Activated effector memory CD4-positive, alpha-beta T cell treated with Interleukin-2 at 50 U/mL for 16 hours (primary cell): ENCODE results near the gene CFAP100.

ENCODE experiments used
- DNase-seq: peaks from one replicate; pipeline ENCODE4 v3.0.0-alpha.2; 2020

CFAP100 gene

GRCh38 chr3:126424039-126424717, 29.5 kb downstream of the CFAP100 start:
- no peak for DNase-seq

- DNase-seq, result no peak
These were observed 30.0 kb downstream of the CFAP100 start for GRCh38 chr3:126424751-126425150.

GRCh38 chr3:126431103-126431534, 36.4 kb downstream of the CFAP100 start:
- no peak for DNase-seq

- no peak for DNase-seq
These were observed 37.8 kb downstream of the CFAP100 start for GRCh38 chr3:126432361-126433104.

- DNase-seq, result no peak
These were observed 38.4 kb downstream of the CFAP100 start for GRCh38 chr3:126433105-126433430.

GRCh38 chr3:126433496-126434263, 39.0 kb downstream of the CFAP100 start:
- no peak for DNase-seq

GRCh38 chr3:126434264-126434590, 39.5 kb downstream of the CFAP100 start:
- DNase-seq, result no peak

GRCh38 chr3:126434931-126435411, 40.3 kb downstream of the CFAP100 start:
- no peak for DNase-seq

GRCh38 chr3:126435456-126436315, 41.0 kb downstream of the CFAP100 start:
- no peak for DNase-seq

GRCh38 chr3:126436826-126437717, 42.4 kb downstream of the CFAP100 start:
- DNase-seq, result no peak

- no peak for DNase-seq
These were observed 43.5 kb downstream of the CFAP100 start for GRCh38 chr3:126438186-126438585.

GRCh38 chr3:126438746-126439145, 44.0 kb downstream of the CFAP100 start:
- no peak for DNase-seq

GRCh38 chr3:126439346-126439967, 44.7 kb downstream of the CFAP100 start:
- no peak for DNase-seq

GRCh38 chr3:126439968-126440708, 45.4 kb downstream of the CFAP100 start:
- DNase-seq, result no peak

GRCh38 chr3:126440709-126440995, 45.9 kb downstream of the CFAP100 start:
- no peak for DNase-seq

GRCh38 chr3:126441256-126441880, 46.7 kb downstream of the CFAP100 start:
- DNase-seq, result no peak

GRCh38 chr3:126442094-126442855, 47.6 kb downstream of the CFAP100 start:
- DNase-seq, result no peak

GRCh38 chr3:126442856-126443242, 48.1 kb downstream of the CFAP100 start:
- DNase-seq, result no peak

- DNase-seq, result no peak
These were observed 50.8 kb downstream of the CFAP100 start for GRCh38 chr3:126445506-126445905.

GRCh38 chr3:126446301-126446700, 51.6 kb downstream of the CFAP100 start:
- DNase-seq, result no peak
